ENCODE measurements around the gene PRDM2.

The PRDM2 gene

GRCh38 chr1:13819642-13820041, 119.7 kb downstream of the PRDM2 start:
- DNase-seq = no peak

GRCh38 chr1:13820055-13820454, 120.1 kb downstream of the PRDM2 start:
- DNase-seq = no peak

- no peak for DNase-seq
Observed at GRCh38 chr1:13820456-13820855, 120.5 kb downstream of the PRDM2 start.

GRCh38 chr1:13823126-13823880, 123.3 kb downstream of the PRDM2 start:
- no peak for DNase-seq

- DNase-seq = no peak
Observed at GRCh38 chr1:13823936-13824335, 123.9 kb downstream of the PRDM2 start.

- DNase-seq = no peak
Observed at GRCh38 chr1:13824626-13825025, 124.6 kb downstream of the PRDM2 start.

GRCh38 chr1:13825033-13825432, 125.0 kb downstream of the PRDM2 start:
- DNase-seq = no peak

GRCh38 chr1:13826009-13826408, 126.0 kb downstream of the PRDM2 start:
- no peak for DNase-seq

GRCh38 chr1:13826591-13826990, 126.6 kb downstream of the PRDM2 start:
- no peak for DNase-seq

GRCh38 chr1:13828454-13829151, 128.6 kb downstream of the PRDM2 start:
- DNase-seq = no peak

GRCh38 chr1:13829152-13829769, 129.3 kb downstream of the PRDM2 start:
- DNase-seq = no peak

- no peak for DNase-seq
Observed at GRCh38 chr1:13830170-13830569, 130.2 kb downstream of the PRDM2 start.

- DNase-seq = no peak
Observed at GRCh38 chr1:13830616-13831280, 130.8 kb downstream of the PRDM2 start.

GRCh38 chr1:13832100-13832499, 132.1 kb downstream of the PRDM2 start:
- DNase-seq = no peak

GRCh38 chr1:13832536-13832935, 132.5 kb downstream of the PRDM2 start:
- no peak for DNase-seq

GRCh38 chr1:13836136-13836535, 136.1 kb downstream of the PRDM2 start:
- DNase-seq = no peak

GRCh38 chr1:13836631-13837030, 136.6 kb downstream of the PRDM2 start:
- DNase-seq = no peak

GRCh38 chr1:13838236-13838635, 138.2 kb downstream of the PRDM2 start:
- no peak for DNase-seq

GRCh38 chr1:13842497-13842896, 142.5 kb downstream of the PRDM2 start:
- DNase-seq = no peak

- no peak for DNase-seq
Observed at GRCh38 chr1:13851726-13852125, 151.7 kb downstream of the PRDM2 start.

GRCh38 chr1:13855554-13855953, 155.6 kb downstream of the PRDM2 start:
- no peak for DNase-seq

GRCh38 chr1:13860031-13860430, 160.0 kb downstream of the PRDM2 start:
- no peak for DNase-seq

- DNase-seq = peak in 1 of 14 donors; percentile 18
Observed at GRCh38 chr1:13864760-13865159, 164.8 kb downstream of the PRDM2 start.
